ENCODE measurements around the gene RSPRY1. TPM values are rescaled to one million over a fixed set of nuclear protein-coding genes. Genes with fewer than 3 reads are reported as not detected.

RSPRY1 gene
- total and polyA plus RNA-seq, 2 of the 4 experiments (the other 2 are of a cell fraction): 25.2 to 62.2 TPM

- Histone ChIP-seq H3K4ac (ENCODE audit: low read depth, low read length) (no peak overlapping the region), H2BK5ac (ENCODE audit: low read depth, low read length, poor library complexity, severe bottlenecking) (no peak overlapping the region), H3K4me1 (ENCODE audit: control insufficient read depth, insufficient read depth, low read length) (peaks cover 7% of the 10 kb centered on the region; the same call in 1 of the 2 replicates), H3K4me2 (ENCODE audit: low read depth, low read length) (no peak overlapping the region), H3K56ac (ENCODE audit: extremely low read depth, insufficient read depth, low read length) (no peak overlapping the region), H3K27ac (ENCODE audit: insufficient read depth, low read length) (no peak overlapping the region), H2BK20ac (ENCODE audit: low read depth, low read length) (no peak overlapping the region), H3K79me1 (ENCODE audit: low read depth in 1 of 2, low read length in 2 of 2) (no peaks in the 10 kb centered on the region), H2BK15ac (ENCODE audit: low read depth, low read length) (no peak overlapping the region), H3K36me3 (ENCODE audit: control insufficient read depth, insufficient read depth, low read length) (no peaks in the 10 kb centered on the region), H3K18ac (ENCODE audit: low read depth, low read length) (no peak overlapping the region), H2AFZ (replicated peaks; ENCODE audit: low read length, poor library complexity) (no peak overlapping the region), H3K23ac (ENCODE audit: low read depth, low read length) (no peak overlapping the region), H4K20me1 (ENCODE audit: insufficient read depth, low read length) (no peaks in the 10 kb centered on the region), H4K5ac (ENCODE audit: low read depth, low read length) (no peak overlapping the region), H4K91ac (ENCODE audit: insufficient read depth, low read depth, low read length) (no peak overlapping the region), H3K14ac (replicated peaks; ENCODE audit: low read depth, low read length) (no peak overlapping the region), H2BK120ac (ENCODE audit: low read depth, low read length) (no peak overlapping the region), H3K27me3 (ENCODE audit: control insufficient read depth, insufficient read depth, low read length) (peaks cover 7% of the 10 kb centered on the region; the same call in 1 of the 2 replicates), H3K9ac (ENCODE audit: low read depth, low read length) (no peak overlapping the region), H3K9me1 (ENCODE audit: insufficient read depth, low read length) (peaks cover 4% of the 10 kb centered on the region; the same call in 1 of the 2 replicates), H3K9me3 (ENCODE audit: control insufficient read depth, insufficient read depth, low read length) (no peaks in the 10 kb centered on the region), H2AK9ac (replicated peaks; ENCODE audit: low read depth, low read length, poor library complexity) (no peak overlapping the region), H4K8ac (ENCODE audit: low read depth in 2 of 2, low read length in 2 of 2) (no peak overlapping the region), H2AK5ac (ENCODE audit: low read depth, low read length) (no peak overlapping the region), H3K4me3 (ENCODE audit: insufficient read depth, low read depth, low read length) (no peak overlapping the region)
- WGBS, 2 experiments (ENCODE audit: extremely low coverage in 2 of 2, insufficient read length in 1 of 2): 87% methylated on average over 6 of the region's 18 CpGs; no CpG with 5 or more reads in 1 of the 2 experiments
- ChIA-PET POLR2A (ENCODE audit: unreplicated experiment) (no interaction called here), CTCF (no interaction called here)
- in situ Hi-C loops (cut with MboI; ENCODE audit: low sequenced_read_pairs): no loop called here
- ATAC-seq (ENCODE audit: low read depth) (no peak), DNase-seq (no peak)
- intact Hi-C loops (cut with micrococcal nuclease): no loop called here
- dilution Hi-C loops (cut with HindIII; ENCODE audit: low sequenced_read_pairs, unreplicated experiment): no loop called here
- no peak for TF ChIP-seq MAZ (IDR thresholded peaks at IDR 0.05; ENCODE audit: borderline replicate concordance, low read depth, low read length)
- TF ChIP-seq POLR2A (IDR thresholded peaks at IDR 0.05; ENCODE audit: low read depth, low read length): no peak
- TF ChIP-seq MAFK (IDR thresholded peaks at IDR 0.05; ENCODE audit: low read depth, low read length): no peak
- no peak for TF ChIP-seq RFX5 (IDR thresholded peaks at IDR 0.05; ENCODE audit: low read depth, low read length)
- no peak for TF ChIP-seq RAD21 (IDR thresholded peaks at IDR 0.05; ENCODE audit: low read length)
- no peak for TF ChIP-seq ELK1 (IDR thresholded peaks at IDR 0.05; ENCODE audit: borderline replicate concordance, low read depth, low read length)
- no TSS peak for BruUV-seq (replicated peaks)
Measured at GRCh38 chr16:57263541-57264351, 77.6 kb downstream of the RSPRY1 start.
